A549 (cell line): ENCODE measurements around the gene SRMS. TPM values are rescaled to one million over a fixed set of nuclear protein-coding genes. Genes with fewer than 3 reads are reported as not detected.

Experiments
- ATAC-seq, 2 experiments: fragments of 200-7000 bp in 1 of 2; fragments of >200 bp in 1 of 2; cut with Nextera tagmentation in 1 of 2; cut with Tn5 transposase in 1 of 2; 3 replicates each; pipeline versions ENCODE4 v1.8.0 to v1.9.1; 2018 to 2020; ENCODE audit warnings: mild to moderate bottlenecking in 1 of 2, moderate library complexity in 1 of 2
- CTCF ChIA-PET: fragments of 300-600 bp; sonication (Branson Sonifier 250); formaldehyde crosslinking; extraction: SDS; loops from one replicate; lab custom pipeline; 2021; ENCODE audit warnings: antibody characterized with exemption, inconsistent platforms; lab: Yijun Ruan, JAX
- POLR2A ChIA-PET: fragments of 350-600 bp; formaldehyde crosslinking; extraction: SDS; loops from one replicate; lab custom pipeline; 2021; ENCODE audit warnings: antibody characterized with exemption, inconsistent platforms; lab: Yijun Ruan, JAX
- DNase-seq, 2 experiments: peaks; one replicate each; pipeline versions ENCODE4 v3.0.0 to v3.0.0-alpha.2; 2011 to 2016; ENCODE audit warnings: low read depth in 1 of 2, low spot score in 1 of 2
- FAIRE-seq: peaks from 2 replicates; lab custom pipeline; 2011; peaks lifted over from hg19 to GRCh38; lab: Jason Lieb, UNC
- H3K27ac ChIP-seq, 2 experiments: fragments of >200 bp; sonication (Bioruptor Twin); formaldehyde crosslinking; 3 replicates each; pipeline ENCODE4 v1.5.1; 2016 to 2017
- H3K4me1 ChIP-seq: fragments of >200 bp; sonication (Bioruptor Twin); formaldehyde crosslinking; 3 replicates; pipeline ENCODE4 v1.6.1; 2016
- H3K4me2 ChIP-seq: fragments of >200 bp; sonication (Bioruptor Twin); formaldehyde crosslinking; 3 replicates; pipeline ENCODE4 v1.6.1; 2016
- H3K4me3 ChIP-seq: fragments of >200 bp; sonication (Bioruptor Twin); formaldehyde crosslinking; 3 replicates; pipeline ENCODE4 v1.5.1; 2016
- H3K9me3 ChIP-seq: fragments of >200 bp; sonication (Bioruptor Twin); formaldehyde crosslinking; 3 replicates; pipeline ENCODE4 v1.6.1; 2016
- CEBPB ChIP-seq, 2 experiments: fragments of >200 bp in 1 of 2; sonication (Bioruptor Twin) in 1 of 2; formaldehyde crosslinking in 1 of 2; IDR thresholded peaks; 2 replicates each; pipeline ENCODE4 v1.6.1; 2012 to 2016
- CHD2 ChIP-seq: fragments of 150-350 bp; IDR thresholded peaks from 2 replicates; pipeline ENCODE4 v1.6.1; 2014; ENCODE audit warnings: low read length; ENCODE audit not compliant: partially characterized antibody
- CTCF ChIP-seq: fragments of >200 bp; sonication (Bioruptor Twin); formaldehyde crosslinking; IDR thresholded peaks from 3 replicates; pipeline ENCODE4 v1.5.1; 2016
- EHMT2 ChIP-seq: fragments of 200-600 bp; sonication (generic); IDR thresholded peaks from 2 replicates; pipeline ENCODE4 v1.6.1; 2016; ENCODE audit warnings: antibody characterized with exemption, low read depth, mild to moderate bottlenecking, moderate library complexity
- EP300 ChIP-seq, 2 experiments: fragments of >200 bp; sonication (Bioruptor Twin); formaldehyde crosslinking; IDR thresholded peaks; 2 replicates in 1 of 2; 3 replicates in 1 of 2; pipeline ENCODE4 v1.6.1; 2016 to 2017
- FOXS1 ChIP-seq: fragments of 250-450 bp; sonication (Bioruptor Pico); IDR thresholded peaks from 2 replicates; pipeline ENCODE4 v1.5.0; 2020; ENCODE audit warnings: mild to moderate bottlenecking, moderate library complexity
- HES2 ChIP-seq: fragments of >200 bp; sonication (Bioruptor Twin); formaldehyde crosslinking; IDR thresholded peaks from 2 replicates; pipeline ENCODE4 v1.6.1; 2016
- HEYL ChIP-seq: fragments of 250-450 bp; sonication (Bioruptor Pico); IDR thresholded peaks from 2 replicates; pipeline ENCODE4 v1.8.0; 2021; ENCODE audit warnings: mild to moderate bottlenecking, moderate library complexity
- MAZ ChIP-seq: fragments of 150-350 bp; IDR thresholded peaks from 2 replicates; pipeline ENCODE4 v1.6.1; 2014; ENCODE audit warnings: antibody characterized with exemption, low read depth, low read length, borderline replicate concordance
- MYC ChIP-seq: IDR thresholded peaks from 2 replicates; pipeline ENCODE4 v1.6.1; 2012; ENCODE audit warnings: mild to moderate bottlenecking, inconsistent platforms, low read length, improper control_type of control experiment, borderline replicate concordance
- NR3C1 ChIP-seq: fragments of >200 bp; sonication (Bioruptor Twin); formaldehyde crosslinking; IDR thresholded peaks from 3 replicates; pipeline ENCODE4 v1.6.1; 2017
- PBX3 ChIP-seq: IDR thresholded peaks from 2 replicates; pipeline ENCODE4 v1.6.1; 2012
- REST ChIP-seq: fragments of 200-600 bp; sonication (generic); IDR thresholded peaks from 2 replicates; pipeline ENCODE4 v1.6.1; 2016; ENCODE audit warnings: antibody characterized with exemption, mild to moderate bottlenecking, moderate library complexity
- RFX5 ChIP-seq: fragments of 450-650 bp; IDR thresholded peaks from 2 replicates; pipeline ENCODE4 v1.7.1; 2014; ENCODE audit warnings: antibody characterized with exemption, mild to moderate bottlenecking, moderate library complexity
- RNF2 ChIP-seq: fragments of 200-600 bp; sonication (generic); IDR thresholded peaks from 2 replicates; pipeline ENCODE4 v1.6.1; 2016; ENCODE audit warnings: low read depth, mild to moderate bottlenecking, antibody characterized with exemption, moderate library complexity, borderline replicate concordance
- TP53 ChIP-seq: fragments of 250-450 bp; sonication (Bioruptor Pico); IDR thresholded peaks from 2 replicates; pipeline ENCODE4 v1.5.0; 2021; ENCODE audit warnings: mild to moderate bottlenecking, moderate library complexity
- USF2 ChIP-seq: fragments of 450-650 bp; IDR thresholded peaks from 2 replicates; pipeline ENCODE4 v1.6.1; 2014; ENCODE audit warnings: antibody characterized with exemption
- ZSCAN20 ChIP-seq: fragments of 250-450 bp; sonication (Bioruptor Pico); IDR thresholded peaks from 2 replicates; pipeline ENCODE4 v1.8.0; 2022; ENCODE audit warnings: mild to moderate bottlenecking, moderate library complexity
- WGBS: methylation state at CpG from one replicate; pipeline ENCODE4 v1.1.6; 2017; ENCODE audit errors: missing lambda C conversion rate; 5-methylcytosine and 5-hydroxymethylcytosine counted together
- polyA plus RNA-seq, 4 experiments: library from polyadenylated mRNA; depleted of rRNA in 3 of 4; stranded (reverse); fragments of >200 nt; fragmentation: RNase III in 1 of 4; extraction: RNeasy Plus Mini Kit Qiagen cat#74134 plus additional on column Dnase treatment in 1 of 4; gene quantifications; 2 replicates in 3 of 4; 3 replicates in 1 of 4; pipeline ENCODE4 v1.2.3, GENCODE V29; 2011 to 2017
- TF ChIP-seq, protein P1 (sequence below): IDR thresholded peaks from 2 replicates; pipeline ENCODE4 v1.6.1; 2012

SRMS gene
- polyA plus RNA-seq, 2 of the 4 experiments (the other 2 are of a cell fraction) = not detected

- no peak overlapping the region for H3K27ac ChIP-seq
- no peak overlapping the region for H3K4me2 ChIP-seq
- CTCF ChIA-PET = interaction anchor here (1.0 to 3.3 kb wide), 3 partner anchors 8 to 428 kb away, joined by 4 to 22 read pairs (median 4); partner anchors contain the start of gene PTK6
- POLR2A ChIA-PET = no interaction called here
- TF ChIP-seq RNF2 (no peak), EHMT2 (no peak)
- ATAC-seq = no peak
- no peaks in the 10 kb centered on the region for H3K9me3 ChIP-seq
- no peak overlapping the region for H3K4me3 ChIP-seq
- DNase-seq = no peak
- peaks cover 11% of the 10 kb centered on the region for H3K4me1 ChIP-seq
- FAIRE-seq = no peak
- 85% methylated on average over 12 of the region's 20 CpGs for WGBS
These were observed 1.1 kb downstream of the SRMS start for GRCh38 chr20:63546256-63546955.

DNA sequence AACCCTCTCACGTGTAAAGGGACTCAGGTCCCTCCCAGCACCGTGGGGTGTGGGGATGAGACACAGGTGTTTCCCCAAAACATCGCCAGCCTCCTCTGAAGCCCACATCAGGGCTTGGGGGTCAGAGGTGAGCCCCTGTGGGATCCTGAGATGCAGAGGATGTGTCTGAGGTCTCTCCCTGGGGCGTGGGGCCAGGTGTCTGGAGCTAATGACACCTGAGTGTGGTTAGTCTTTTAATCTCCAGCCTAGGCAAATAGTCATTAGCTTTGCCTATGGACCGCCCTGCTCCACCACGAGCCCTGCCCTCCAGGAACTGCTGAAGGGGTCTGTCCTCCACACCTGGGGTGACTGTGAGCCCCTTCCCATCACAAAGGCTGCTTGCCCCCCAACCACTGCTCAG lies 1.7 kb downstream of the SRMS start:
- 48% methylated on average over 5 of the region's 6 CpGs for WGBS
- FAIRE-seq (no peak), DNase-seq (no peak), ATAC-seq (no peak)
- TF ChIP-seq REST = no peak
- TF ChIP-seq PBX3 = no peak
- no peak for TF ChIP-seq ZSCAN20 (CRISPR knock-in tag)
- no peak for TF ChIP-seq CEBPB (IDR thresholded peaks at IDR 0.05)
- no peak for TF ChIP-seq MYC
- no peak for TF ChIP-seq EP300 (IDR thresholded peaks at IDR 0.05)
- no peak for TF ChIP-seq HEYL (CRISPR knock-in tag)
- TF ChIP-seq, protein P1, sequence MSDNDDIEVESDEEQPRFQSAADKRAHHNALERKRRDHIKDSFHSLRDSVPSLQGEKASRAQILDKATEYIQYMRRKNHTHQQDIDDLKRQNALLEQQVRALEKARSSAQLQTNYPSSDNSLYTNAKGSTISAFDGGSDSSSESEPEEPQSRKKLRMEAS = no peak
- no peak for TF ChIP-seq USF2
- no peak for TF ChIP-seq TP53 (CRISPR knock-in tag)
- no peak for TF ChIP-seq FOXS1 (CRISPR knock-in tag)
- no peak for TF ChIP-seq MAZ
- no peak for TF ChIP-seq RFX5
- TF ChIP-seq CTCF = no peak
- no peak for TF ChIP-seq NR3C1
- TF ChIP-seq HES2 = no peak
- TF ChIP-seq CHD2 = no peak
- no peak overlapping the region for H3K4me3 ChIP-seq
- ChIA-PET POLR2A (no interaction called here), CTCF (interaction anchor here (1.0 to 3.3 kb wide), 3 partner anchors 8 to 428 kb away, joined by 4 to 22 read pairs (median 4); partner anchors contain the start of gene PTK6)
- peak overlapping the region in 1 of 2 experiments; percentile 66; a peak in 1 of 6 replicates for H3K27ac ChIP-seq
- H3K9me3 ChIP-seq = no peaks in the 10 kb centered on the region
- no peak overlapping the region for H3K4me2 ChIP-seq
- peaks cover 11% of the 10 kb centered on the region for H3K4me1 ChIP-seq
